ENCODE data around the gene TBC1D4.

DNA sequence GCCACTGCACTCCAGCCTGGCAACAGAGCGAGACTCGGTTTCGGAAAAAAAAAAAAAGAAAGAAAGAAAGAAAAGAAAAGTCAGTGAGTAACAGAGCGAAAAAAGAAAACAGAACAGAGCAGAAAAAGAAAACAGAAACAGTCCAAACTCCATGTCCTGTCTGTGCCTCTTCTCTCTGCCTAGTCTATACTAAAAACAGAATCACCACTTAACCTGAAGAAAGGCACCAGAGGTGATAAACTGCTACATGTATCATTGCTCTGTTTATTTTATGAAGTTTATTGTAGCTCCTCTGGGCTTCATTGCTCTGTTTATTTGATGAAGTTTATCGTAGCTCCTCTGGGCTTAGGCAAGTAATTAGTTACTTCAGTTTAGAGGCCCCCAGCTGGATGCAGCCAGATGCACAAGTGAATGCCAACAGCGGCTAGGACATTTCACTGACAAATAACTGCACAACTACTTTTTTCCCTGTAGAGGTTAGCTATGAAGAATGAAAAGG lies 39.2 kb downstream of the TBC1D4 start:
- no peak for TF ChIP-seq POLR2A (IDR thresholded peaks at IDR 0.05)
- TF ChIP-seq, protein P1, sequence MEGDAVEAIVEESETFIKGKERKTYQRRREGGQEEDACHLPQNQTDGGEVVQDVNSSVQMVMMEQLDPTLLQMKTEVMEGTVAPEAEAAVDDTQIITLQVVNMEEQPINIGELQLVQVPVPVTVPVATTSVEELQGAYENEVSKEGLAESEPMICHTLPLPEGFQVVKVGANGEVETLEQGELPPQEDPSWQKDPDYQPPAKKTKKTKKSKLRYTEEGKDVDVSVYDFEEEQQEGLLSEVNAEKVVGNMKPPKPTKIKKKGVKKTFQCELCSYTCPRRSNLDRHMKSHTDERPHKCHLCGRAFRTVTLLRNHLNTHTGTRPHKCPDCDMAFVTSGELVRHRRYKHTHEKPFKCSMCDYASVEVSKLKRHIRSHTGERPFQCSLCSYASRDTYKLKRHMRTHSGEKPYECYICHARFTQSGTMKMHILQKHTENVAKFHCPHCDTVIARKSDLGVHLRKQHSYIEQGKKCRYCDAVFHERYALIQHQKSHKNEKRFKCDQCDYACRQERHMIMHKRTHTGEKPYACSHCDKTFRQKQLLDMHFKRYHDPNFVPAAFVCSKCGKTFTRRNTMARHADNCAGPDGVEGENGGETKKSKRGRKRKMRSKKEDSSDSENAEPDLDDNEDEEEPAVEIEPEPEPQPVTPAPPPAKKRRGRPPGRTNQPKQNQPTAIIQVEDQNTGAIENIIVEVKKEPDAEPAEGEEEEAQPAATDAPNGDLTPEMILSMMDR (IDR thresholded peaks at IDR 0.05 in 4 of 5, conservative IDR thresholded peaks at IDR 0.05 in 1 of 5) = no peak
